ENCODE results near the gene CBR4.

The CBR4 gene

DNA sequence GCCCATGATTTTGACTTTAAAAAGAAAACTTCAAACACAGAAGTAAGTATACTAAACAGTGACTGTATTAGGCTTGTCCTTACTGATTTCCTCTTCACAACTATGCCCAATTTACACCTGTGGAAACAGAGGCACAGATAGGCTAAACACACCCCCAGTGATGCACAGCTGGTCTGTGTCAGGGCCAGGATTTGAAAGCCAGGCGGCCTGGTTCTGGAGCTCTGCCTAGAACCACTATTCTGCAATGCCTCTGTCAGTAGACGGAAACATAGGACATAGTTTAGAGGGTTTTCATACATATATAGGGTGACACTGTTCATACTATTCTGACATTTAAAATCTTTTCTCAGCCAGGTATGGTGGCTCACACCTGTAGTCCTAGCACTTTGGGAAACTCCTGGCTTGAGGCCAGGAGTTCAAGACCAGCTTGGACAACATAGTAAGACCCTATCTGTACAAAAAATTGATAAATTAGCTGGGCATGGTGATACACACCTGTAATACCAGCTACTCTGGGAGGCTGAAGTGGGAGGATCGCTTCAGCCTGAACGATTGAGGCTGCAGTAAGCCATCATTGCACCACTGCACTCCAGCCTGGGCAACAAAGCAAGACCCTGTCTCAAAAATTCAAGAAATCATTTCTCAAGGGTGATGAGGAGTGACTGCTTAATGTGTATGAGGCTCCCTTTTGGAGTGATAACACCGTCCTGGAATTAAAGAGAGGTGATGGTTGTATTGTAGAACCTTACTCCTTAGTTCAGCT, 23.0 kb upstream of the CBR4 start:
- no peak for DNase-seq (ENCODE audit: low read depth)
- TF ChIP-seq, protein P1, sequence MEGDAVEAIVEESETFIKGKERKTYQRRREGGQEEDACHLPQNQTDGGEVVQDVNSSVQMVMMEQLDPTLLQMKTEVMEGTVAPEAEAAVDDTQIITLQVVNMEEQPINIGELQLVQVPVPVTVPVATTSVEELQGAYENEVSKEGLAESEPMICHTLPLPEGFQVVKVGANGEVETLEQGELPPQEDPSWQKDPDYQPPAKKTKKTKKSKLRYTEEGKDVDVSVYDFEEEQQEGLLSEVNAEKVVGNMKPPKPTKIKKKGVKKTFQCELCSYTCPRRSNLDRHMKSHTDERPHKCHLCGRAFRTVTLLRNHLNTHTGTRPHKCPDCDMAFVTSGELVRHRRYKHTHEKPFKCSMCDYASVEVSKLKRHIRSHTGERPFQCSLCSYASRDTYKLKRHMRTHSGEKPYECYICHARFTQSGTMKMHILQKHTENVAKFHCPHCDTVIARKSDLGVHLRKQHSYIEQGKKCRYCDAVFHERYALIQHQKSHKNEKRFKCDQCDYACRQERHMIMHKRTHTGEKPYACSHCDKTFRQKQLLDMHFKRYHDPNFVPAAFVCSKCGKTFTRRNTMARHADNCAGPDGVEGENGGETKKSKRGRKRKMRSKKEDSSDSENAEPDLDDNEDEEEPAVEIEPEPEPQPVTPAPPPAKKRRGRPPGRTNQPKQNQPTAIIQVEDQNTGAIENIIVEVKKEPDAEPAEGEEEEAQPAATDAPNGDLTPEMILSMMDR (IDR thresholded peaks at IDR 0.05; ENCODE audit: insufficient read depth, low read depth, low read length, missing control alignments) = no peak
- H3K4me3 ChIP-seq (ENCODE audit: low read length) = no peak overlapping the region

DNA sequence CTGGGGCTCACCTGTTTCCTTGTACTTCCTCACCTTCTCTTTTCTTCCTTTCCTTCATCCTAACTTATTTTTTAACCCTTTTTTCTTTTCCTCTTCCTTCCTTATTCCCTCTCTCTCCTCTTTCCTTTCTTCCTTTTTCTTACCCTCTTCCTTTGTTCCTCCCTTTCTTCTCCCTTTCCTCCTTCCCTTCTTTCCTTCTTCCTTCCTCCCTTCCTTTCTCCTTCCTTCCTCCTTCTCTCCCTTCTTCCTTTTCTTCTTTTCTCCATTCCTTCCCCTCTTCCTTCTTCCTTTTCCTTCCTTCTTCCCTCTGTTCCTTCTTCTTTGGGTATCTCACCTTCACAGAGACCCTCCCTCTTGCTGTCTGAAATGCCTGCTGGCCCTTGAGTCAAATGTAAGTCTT, 22.1 kb upstream of the CBR4 start:
- no peak for DNase-seq (ENCODE audit: low read depth)
- TF ChIP-seq, protein P1 (IDR thresholded peaks at IDR 0.05; ENCODE audit: insufficient read depth, low read depth, low read length, missing control alignments) = no peak
- H3K4me3 ChIP-seq (ENCODE audit: low read length) = no peak overlapping the region

DNA sequence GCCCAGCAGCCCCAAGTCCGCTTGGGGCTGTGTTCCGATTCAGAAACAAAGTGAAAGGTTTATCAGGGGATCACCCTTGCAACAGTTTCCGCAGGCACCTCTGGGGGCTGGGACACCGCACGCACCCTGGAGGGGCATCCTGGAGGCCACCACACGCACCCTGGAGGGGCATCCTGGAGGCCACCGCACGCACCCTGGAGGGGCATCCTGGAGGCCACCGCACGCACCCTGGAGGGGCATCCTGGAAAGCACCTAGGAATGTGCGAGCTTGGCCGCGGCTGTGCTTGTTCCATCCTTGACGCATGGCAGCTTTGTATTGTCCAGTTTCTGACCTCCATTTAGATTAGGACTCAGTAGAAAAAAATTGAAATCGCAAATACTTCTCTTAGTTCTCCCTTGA, 21.3 kb upstream of the CBR4 start:
- DNase-seq (ENCODE audit: low read depth) = no peak

DNA sequence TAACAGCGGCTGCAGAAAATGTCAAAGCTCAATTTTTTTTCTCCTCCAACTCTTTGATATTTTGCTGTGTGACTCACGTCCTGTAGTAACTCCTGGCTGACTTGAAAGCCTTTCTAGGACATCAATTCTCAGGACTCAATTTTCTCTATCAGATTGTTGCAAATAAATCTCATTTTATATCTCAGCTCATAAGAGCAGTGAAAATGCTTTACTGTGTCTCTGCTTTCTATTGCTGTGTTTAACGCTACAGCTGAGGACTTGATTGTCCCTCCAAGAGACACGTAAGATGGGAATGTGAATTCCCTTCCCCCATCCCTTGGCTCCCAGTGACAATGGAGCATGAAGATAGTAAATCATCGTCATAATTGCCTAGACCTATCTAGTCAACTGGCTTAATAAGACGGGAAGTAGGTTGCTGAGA, 20.5 kb upstream of the CBR4 start:
- TF ChIP-seq, protein P1 (IDR thresholded peaks at IDR 0.05; ENCODE audit: insufficient read depth, low read depth, low read length, missing control alignments) = no peak
- no peak for DNase-seq (ENCODE audit: low read depth)

More for the DNA sequence above, 21.3 kb upstream of the CBR4 start:
- TF ChIP-seq, protein P1 (IDR thresholded peaks at IDR 0.05; ENCODE audit: insufficient read depth, low read depth, low read length, missing control alignments) = no peak
- no peak overlapping the region for H3K4me3 ChIP-seq (ENCODE audit: low read length)

DNA sequence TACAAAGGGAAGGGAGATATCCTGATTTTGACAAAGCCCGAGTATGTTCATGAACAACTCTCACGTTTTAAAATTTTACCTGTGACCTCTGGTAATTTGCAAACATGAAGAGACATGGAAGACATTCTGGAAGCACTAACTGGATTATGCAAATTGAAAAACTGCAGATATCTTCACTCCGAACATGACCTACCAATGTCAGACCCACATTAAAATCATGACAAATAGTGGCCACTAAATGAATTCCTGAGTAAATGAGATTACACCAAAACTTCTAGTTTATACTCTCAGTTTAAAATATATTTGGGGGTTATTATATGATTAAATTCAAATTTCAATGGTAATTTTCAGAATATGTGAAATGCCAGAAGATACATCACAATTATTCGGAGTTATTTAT, 19.9 kb upstream of the CBR4 start:
- TF ChIP-seq, protein P1 (IDR thresholded peaks at IDR 0.05; ENCODE audit: insufficient read depth, low read depth, low read length, missing control alignments) = no peak
- H3K4me3 ChIP-seq (ENCODE audit: low read length) = no peak overlapping the region
- DNase-seq (ENCODE audit: low read depth) = no peak

More for the DNA sequence above, 20.5 kb upstream of the CBR4 start:
- H3K4me3 ChIP-seq (ENCODE audit: low read length) = no peak overlapping the region

DNA sequence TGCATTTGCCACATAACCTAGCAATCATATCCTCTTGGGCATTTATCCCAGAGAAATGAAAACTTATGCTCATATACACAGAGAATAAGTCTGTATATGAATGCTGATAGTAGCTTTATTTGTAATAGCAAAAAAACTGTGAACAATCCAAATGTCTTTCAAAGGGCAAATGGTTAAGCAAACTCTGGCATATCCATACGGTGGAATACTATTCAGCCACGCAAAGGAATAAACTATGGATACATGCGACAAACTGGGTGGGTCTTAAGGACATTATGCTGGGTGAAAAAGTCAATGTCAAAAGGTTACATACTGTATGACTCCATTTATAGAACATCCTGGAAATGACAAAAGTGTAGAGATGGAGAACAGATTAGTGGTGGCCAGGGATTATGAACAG, 17.6 kb upstream of the CBR4 start:
- DNase-seq (ENCODE audit: low read depth) = no peak
- TF ChIP-seq, protein P1 (IDR thresholded peaks at IDR 0.05; ENCODE audit: insufficient read depth, low read depth, low read length, missing control alignments) = no peak
- H3K4me3 ChIP-seq (ENCODE audit: low read length) = no peak overlapping the region

DNA sequence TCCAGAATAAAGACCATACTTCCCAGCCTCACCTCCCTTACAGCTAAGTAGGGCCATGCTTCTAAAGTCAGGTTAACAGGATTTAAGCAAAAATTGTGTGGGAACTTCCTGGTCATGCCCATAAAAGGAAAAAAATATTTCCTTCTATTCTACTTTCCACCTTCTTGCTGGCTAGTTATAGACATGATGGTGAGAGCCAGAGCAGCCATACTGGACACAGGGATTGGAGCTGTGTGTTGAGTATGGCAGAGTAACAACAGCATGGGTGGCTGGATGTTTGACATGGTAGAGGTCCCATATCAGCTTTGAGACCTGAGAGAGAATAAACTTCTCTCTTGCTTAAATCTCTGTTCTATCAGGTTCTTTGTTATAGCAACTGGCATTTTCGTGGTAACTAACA, 15.1 kb upstream of the CBR4 start:
- TF ChIP-seq, protein P1 (IDR thresholded peaks at IDR 0.05; ENCODE audit: insufficient read depth, low read depth, low read length, missing control alignments) = no peak
- DNase-seq (ENCODE audit: low read depth) = no peak
- no peak overlapping the region for H3K4me3 ChIP-seq (ENCODE audit: low read length)
